Activated CD4-positive, CD25-positive, alpha-beta regulatory T cell treated with anti-CD3 and anti-CD28 coated beads, Interleukin-2, amount 50 U/mL, for 16 hours (primary cell): ENCODE results near the gene DPEP2NB.
"Not testable (repeated sequence)": the region's sequence is repeated elsewhere in the genome, so short reads cannot be mapped to it uniquely, and the experiment has no call there.

Source experiments
- DNase-seq: peaks from one replicate; pipeline ENCODE4 v3.0.0-alpha.2; 2020; ENCODE audit warnings: low read depth, low spot score

The DPEP2NB gene

DNA sequence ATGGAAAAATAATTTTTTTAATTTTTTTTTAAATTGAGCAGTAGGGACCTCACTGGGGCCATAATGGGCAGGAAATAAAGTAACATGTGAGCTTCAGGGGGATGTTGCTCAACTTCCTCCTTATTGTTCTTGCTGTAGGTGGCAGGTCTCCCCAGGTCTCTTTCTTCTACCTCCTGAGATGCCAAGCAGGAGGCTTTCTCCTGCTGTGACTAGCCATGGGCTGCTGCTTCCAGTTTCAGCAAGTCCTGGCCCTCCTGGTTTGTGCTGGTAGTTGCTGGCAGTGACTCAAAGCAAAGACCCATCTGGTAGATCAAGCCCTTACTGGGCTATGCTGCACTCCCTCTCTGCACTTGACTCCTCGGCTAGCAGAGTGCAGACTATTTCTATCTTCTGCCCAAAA lies 2.3 kb downstream of the DPEP2NB start:
- no peak for DNase-seq

DNA sequence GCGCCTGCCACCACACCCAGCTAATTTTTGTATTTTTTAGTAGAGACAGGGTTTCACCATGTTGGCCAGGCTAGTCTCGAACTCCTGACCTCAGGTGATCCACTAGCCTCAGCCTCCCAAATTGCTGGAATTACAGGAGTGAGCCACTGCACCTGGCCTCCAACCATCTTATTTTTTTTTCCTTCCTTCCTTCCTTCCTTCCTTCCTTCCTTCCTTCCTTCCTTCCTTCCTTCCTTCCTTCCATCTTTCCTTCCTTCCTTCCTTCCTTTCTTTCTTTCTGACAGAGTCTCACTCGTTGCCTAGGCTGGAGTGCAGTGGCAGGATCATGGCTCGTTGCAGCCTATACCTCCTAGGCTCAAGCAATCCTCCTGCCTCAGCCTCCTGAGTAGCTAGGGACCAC lies 5.8 kb downstream of the DPEP2NB start:
- not testable (repeated sequence) for DNase-seq

DNA sequence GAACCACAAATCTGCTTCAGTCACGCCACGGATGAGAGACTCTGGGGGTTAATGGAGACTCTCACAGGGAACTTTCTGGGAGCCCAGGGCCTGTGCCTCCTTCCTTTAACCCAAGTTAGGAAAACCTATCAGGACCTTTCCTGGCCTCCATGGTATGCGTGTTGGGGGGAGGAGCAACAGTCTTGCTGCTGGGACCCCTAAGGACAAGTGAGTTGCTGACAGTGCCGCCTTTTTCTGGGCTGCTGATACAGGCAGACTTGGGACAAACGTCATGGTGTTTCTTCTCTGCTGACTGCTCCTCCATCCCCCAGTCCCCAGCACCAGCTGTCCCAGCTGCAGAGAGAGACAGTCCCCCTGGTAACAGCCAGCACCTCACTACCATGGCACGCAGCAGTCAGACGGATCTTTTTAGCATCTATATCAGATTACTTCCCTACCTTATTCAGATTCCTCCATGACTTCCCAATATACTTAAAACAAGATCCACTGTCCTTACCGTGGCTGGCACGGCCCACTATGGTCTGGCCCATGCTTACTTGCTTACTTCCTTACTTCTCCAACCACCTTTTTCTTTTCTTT lies 6.5 kb downstream of the DPEP2NB start:
- no peak for DNase-seq

- no peak for DNase-seq
Observed at GRCh38 chr16:68005786-68006286, 9.9 kb downstream of the DPEP2NB start.

DNA sequence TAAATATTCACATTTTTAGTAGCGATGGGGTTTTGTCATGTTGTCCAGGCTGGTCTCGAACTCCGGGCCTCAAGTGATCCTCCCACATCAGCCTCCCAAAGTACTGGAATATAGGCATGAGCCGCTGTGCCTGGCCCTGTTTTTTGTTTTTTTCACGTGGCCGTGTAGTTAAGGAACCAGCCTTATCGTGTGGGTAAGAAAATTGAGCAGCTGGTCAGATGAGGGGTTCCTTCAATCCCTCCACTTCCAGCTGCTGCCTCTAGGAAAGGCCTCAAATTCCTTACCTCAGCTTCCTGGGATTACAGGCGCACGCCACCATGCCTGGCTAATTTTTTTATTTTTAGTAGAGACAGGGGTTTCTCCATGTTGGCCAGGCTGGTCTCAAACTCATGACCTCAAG lies 10.5 kb downstream of the DPEP2NB start:
- DNase-seq, result no peak

GRCh38 chr16:68003031-68003430 lies 12.7 kb downstream of the DPEP2NB start:
- DNase-seq, result no peak

GRCh38 chr16:68000450-68000849 lies 15.3 kb downstream of the DPEP2NB start:
- DNase-seq, result no peak

GRCh38 chr16:67999985-68000384 lies 15.7 kb downstream of the DPEP2NB start:
- DNase-seq, result no peak

DNA sequence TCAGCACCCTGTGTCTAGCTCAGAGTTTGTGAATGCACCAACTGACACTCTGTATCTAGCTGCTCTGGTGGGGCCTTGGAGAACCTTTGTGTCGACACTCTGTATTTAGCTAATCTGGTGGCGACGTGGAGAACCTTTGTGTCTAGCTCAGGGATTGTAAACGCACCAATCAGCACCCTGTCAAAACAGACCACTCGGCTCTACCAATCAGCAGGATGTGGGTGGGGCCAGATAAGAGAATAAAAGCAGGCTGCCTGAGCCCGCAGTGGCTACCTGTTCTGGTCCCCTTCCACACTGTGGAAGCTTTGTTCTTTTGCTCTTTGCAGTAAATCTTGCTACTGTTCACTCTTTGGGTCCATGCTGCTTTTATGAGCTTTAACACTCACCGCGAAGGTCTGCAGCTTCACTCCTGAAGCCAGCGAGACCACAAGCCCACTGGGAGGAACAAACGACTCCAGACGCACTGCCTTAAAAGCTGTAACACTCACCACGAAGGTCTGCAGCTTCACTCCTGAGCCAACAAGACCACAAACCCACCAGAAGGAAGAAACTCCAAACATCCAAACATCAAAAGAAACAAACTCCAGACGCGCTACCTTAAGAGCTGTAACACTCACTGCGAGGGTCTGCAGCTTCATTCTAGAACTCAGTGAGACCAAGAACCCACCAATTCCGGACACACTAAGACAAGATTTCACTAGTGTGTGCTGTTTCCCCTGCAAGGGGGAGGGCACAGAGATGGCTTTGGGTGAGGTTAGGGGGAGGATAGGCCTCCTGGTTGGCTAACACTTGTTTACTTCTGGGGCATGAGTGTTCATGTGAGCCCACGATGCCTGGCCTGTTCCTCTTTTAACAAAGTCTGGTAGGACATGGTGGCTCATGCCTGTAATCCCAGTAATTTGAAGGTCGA lies 16.7 kb downstream of the DPEP2NB start, which contains the start of gene DPEP2:
Gene DPEP2, minus strand, starts transcription at position 706 of the 910 bp plus-strand sequence. CDS start 6,272 bp downstream, outside the sequence.
- peak; percentile 25 for DNase-seq

DNA sequence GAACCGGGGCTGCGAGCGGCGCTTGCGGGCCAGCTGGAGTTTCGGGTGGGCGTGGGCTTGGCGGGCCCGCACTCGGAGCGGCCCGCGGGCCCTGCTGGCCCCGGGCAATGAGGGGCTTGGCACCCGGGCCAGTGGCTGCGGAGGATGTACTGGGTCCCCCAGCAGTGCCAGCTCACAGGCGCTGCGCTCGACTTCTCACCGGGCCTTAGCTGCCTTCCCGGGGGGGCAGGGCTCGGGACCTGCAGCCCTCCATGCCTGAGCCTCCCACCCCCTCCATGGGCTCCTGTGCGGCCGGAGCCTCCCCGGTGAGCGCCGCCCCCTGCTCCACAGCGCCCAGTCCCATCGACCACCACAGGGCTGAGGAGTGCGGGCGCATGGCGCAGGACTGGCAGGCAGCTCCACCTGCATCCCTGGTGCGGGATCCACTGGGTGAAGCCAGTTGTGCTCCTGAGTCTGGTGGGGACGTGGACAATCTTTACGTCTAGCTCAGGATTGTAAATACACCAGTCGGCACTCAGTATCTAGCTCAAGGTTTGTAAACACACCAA lies 17.4 kb downstream of the DPEP2NB start:
- DNase-seq, result not testable (repeated sequence)

GRCh38 chr16:67996666-67997065 lies 19.0 kb downstream of the DPEP2NB start:
- DNase-seq, result no peak

GRCh38 chr16:67995423-67995822 lies 20.3 kb downstream of the DPEP2NB start:
- no peak for DNase-seq

- DNase-seq, result not testable (repeated sequence)
Observed at GRCh38 chr16:67994040-67994408, 21.7 kb downstream of the DPEP2NB start.

DNA sequence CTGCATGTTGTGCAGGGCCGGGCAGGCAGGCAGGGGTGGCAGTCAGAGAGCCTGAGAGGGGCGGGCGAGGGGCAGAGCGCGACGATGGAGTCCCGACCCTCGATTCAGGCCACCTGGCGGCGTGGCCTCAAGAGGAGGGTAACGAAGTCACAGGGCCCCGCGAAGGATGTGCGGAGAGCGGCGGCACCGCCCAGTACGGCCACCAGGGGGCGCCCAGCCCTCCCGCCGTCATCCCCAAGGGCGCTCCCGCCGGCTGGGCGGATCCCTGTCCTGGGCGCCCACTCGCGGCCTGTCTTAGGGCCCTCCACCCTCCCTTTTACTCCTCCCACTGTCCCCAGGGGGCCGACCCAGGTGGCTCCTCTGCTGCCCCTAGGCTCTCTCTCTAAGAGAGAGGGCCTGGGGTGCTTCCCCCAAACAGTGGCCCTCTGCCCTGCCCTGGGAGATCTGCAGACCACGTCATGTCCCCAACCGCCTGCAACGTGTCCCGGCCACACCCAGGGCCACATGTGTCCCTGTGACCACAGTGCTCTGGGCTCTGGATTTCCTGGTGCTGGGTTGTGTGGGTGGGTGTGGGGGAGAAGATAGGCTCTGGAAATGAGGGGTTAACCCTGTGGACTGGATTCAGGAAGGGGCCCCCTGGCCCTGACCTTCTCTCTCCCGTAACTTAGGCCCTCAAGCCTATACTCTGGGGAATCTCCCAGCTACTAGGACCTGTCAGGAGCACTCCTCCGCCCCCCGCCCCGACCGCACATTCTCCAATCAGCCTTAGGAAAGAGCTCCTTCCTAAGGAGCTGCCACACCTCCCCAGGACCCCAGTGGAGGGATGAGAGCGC lies 22.3 kb downstream of the DPEP2NB start:
- peak; percentile 61 for DNase-seq

DNA sequence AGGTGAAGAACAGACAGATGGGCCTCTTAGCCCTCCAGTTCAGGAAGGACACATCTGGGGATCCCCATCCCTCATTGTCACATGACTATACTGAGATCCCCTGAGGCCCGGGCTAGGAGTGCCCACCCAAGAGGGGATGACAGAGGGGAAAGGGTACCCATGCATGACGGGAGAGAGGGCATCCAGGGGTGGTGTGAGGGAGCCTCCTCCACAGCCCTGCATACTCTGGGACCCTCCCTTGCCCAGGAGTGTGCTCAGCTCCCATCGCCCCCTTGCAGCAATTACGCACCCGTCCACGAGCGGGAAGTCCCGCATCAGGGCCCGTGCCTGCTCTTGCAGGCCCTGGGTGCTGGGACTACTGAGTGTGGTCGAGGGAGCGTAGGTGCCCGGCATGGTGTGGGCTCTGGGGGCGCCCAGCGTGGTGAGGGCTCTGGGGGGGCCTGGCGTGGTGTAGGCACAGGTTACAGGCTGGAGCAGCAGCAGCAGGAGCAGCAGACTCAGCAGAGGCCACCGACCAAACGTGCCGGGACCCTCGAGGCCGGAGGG lies 23.0 kb downstream of the DPEP2NB start:
- no peak for DNase-seq

DNA sequence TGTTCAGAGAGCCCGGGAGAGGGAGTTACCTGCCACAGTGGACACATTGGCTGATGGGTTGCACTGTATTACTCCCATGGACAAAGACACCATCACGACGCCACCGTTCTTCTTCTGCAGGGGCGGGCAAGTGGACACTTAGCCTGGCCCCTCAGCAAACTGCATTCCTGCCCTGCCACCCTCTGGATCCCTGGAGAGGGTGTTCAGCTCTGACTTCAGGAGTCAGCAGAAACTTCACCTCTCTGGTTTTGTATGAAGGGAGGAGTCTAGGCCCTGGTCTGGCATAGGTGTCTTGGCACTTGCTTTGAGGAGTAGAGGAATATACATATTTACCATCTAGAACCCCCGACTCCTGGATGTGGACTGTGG lies 25.7 kb downstream of the DPEP2NB start:
- DNase-seq, result no peak

DNA sequence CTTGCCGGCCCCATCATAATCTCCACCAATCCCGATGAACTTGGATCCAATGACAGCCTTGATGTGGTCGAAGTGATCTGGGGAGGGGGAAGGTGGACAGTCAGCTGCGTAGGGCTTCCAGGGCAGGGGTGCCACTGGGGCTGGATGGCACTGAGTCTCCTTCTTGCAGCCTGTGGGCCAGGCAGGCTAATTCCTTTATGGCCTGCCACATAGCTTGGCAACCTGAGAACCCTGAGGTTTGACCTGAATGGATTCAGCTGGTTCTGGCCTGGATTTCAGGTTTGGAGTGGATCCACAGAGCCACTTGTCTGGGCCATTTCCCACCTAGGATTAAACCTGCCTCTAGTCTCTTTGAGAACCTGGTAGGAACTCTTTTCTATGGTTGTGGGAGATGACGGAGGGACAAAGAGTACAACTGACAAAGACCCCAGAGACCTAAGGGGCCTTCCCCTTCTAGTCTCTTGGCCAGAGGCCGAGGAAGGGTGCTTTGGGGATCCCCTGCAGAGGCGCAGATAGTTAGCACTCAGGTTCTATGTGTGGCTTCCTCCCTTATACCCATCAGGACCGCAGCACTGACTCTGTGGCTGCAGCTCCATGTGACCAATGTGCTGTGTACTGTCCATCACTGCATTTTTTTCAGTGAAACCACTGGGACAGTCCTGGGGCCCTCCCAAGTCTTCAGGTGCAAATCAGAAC lies 26.2 kb downstream of the DPEP2NB start:
- DNase-seq, result no peak

DNA sequence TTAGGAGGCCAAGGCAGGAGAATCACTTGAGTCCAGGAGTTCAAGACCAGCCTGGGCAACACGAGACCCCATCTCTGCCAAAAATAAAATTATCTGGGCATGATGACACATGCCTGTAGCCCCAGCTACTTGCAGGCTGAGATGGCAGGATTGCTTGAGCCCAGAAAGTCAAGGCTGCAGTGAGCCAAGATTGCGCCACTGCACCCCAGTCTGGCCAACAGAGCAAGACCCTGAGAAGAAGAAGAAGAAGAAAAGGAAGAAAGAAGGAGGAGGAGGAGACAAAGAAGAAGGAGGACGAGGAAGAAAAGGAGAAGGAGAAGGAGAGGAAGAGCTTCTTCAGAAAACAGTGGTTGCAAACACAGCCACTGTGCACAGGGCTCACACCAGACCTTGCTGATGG lies 27.0 kb downstream of the DPEP2NB start:
- DNase-seq, result no peak

DNA sequence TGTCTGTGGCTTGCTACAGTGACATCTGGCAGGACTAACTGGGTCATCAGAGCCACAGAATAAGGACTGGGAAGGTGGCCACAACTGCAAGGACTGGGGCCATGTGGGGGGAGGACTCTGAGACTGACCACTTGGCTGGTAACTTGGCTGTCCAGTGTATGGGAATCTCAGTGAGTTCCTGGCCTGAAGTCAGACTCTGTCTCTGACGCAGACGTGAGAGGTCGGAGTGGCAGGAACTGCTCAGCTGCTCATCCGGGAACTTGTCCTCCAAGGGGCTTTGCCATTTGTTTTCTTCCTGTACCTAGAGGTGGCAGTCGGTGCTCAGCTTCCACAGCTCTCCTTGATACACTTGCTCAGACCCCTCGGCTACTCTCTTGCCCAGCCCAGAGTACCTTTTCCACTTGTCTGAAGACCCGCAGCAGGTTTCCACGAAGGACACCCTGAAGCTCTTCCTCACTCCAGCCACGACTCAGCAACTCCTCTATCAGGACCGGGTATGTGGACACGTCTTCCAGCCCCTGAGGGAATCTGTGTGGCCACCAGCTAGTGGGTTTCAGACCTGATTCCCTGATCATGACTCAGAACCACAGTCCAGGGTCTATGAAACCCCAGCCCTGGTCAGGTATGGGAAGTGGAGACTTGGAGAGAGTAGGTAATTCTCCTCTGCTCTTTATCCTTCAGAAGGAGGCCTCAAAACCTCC lies 28.1 kb downstream of the DPEP2NB start:
- DNase-seq, result no peak

GRCh38 chr16:67986949-67987348 lies 28.8 kb downstream of the DPEP2NB start:
- DNase-seq, result no peak
